Trophoblast cell (in vitro differentiated cells and primary cell): ENCODE data around the gene LRRC27.
"Not testable (repeated sequence)": the region's sequence is repeated elsewhere in the genome, so short reads cannot be mapped to it uniquely, and the experiment has no call there.

Source experiments
- DNase-seq, 2 donors: peaks; one replicate each; pipeline ENCODE4 v3.0.0-alpha.2; 2016
- H2AFZ ChIP-seq: 2 replicates; pipeline ENCODE4 v1.6.1; 2013; ENCODE audit warnings: low read length, moderate library complexity, mild to moderate bottlenecking; ENCODE audit not compliant: insufficient read depth, poor library complexity
- H2AK5ac ChIP-seq: 2 replicates; pipeline ENCODE4 v1.6.1; 2013; ENCODE audit warnings: mild to moderate bottlenecking, low read length
- H2BK120ac ChIP-seq: 2 replicates; pipeline ENCODE4 v1.6.1; 2013; ENCODE audit warnings: low read length, mild to moderate bottlenecking, moderate library complexity; ENCODE audit not compliant: insufficient read depth, poor library complexity
- H2BK12ac ChIP-seq: 2 replicates; pipeline ENCODE4 v1.6.1; 2013; ENCODE audit warnings: mild to moderate bottlenecking, low read length, moderate library complexity
- H2BK5ac ChIP-seq: 2 replicates; pipeline ENCODE4 v1.6.1; 2013; ENCODE audit warnings: low read length, low read depth, moderate library complexity, mild to moderate bottlenecking; ENCODE audit not compliant: poor library complexity
- H3K14ac ChIP-seq: 2 replicates; pipeline ENCODE4 v1.6.1; 2013; ENCODE audit warnings: mild to moderate bottlenecking, low read length
- H3K18ac ChIP-seq: 2 replicates; pipeline ENCODE4 v1.6.1; 2013; ENCODE audit warnings: mild to moderate bottlenecking, low read length
- H3K23ac ChIP-seq: 2 replicates; pipeline ENCODE4 v1.6.1; 2013; ENCODE audit warnings: low read length
- H3K27ac ChIP-seq: 2 replicates; pipeline ENCODE4 v1.5.1; 2013; ENCODE audit warnings: low read depth, mild to moderate bottlenecking, inconsistent platforms, low read length, moderate library complexity
- H3K27me3 ChIP-seq: 2 replicates; pipeline ENCODE4 v1.6.1; 2013; ENCODE audit warnings: inconsistent platforms, mild to moderate bottlenecking, low read length, moderate library complexity; ENCODE audit not compliant: insufficient read depth
- H3K36me3 ChIP-seq, 2 experiments: 1 replicate in 1 of 2; 2 replicates in 1 of 2; pipeline ENCODE4 v1.6.1; 2013; ENCODE audit warnings: low read length in 2 of 2, mild to moderate bottlenecking in 2 of 2, moderate library complexity in 1 of 2; ENCODE audit not compliant: insufficient read depth in 2 of 2, control insufficient read depth in 1 of 2
- H3K4ac ChIP-seq: 2 replicates; pipeline ENCODE4 v1.6.1; 2013; ENCODE audit warnings: low read depth, mild to moderate bottlenecking, low read length, moderate library complexity
- H3K4me1 ChIP-seq, 2 experiments: 1 replicate in 1 of 2; 2 replicates in 1 of 2; pipeline ENCODE4 v1.6.1; 2013; ENCODE audit warnings: low read length in 2 of 2, mild to moderate bottlenecking in 2 of 2, moderate library complexity in 1 of 2; ENCODE audit not compliant: insufficient read depth in 2 of 2, control insufficient read depth in 1 of 2
- H3K4me2 ChIP-seq: 2 replicates; pipeline ENCODE4 v1.6.1; 2013; ENCODE audit warnings: inconsistent platforms, mild to moderate bottlenecking, low read length, moderate library complexity
- H3K4me3 ChIP-seq: 2 replicates; pipeline ENCODE4 v1.5.1; 2013; ENCODE audit warnings: mild to moderate bottlenecking, low read depth, low read length, inconsistent platforms
- H3K79me1 ChIP-seq: one replicate; pipeline ENCODE4 v1.6.1; 2013; ENCODE audit warnings: low read length
- H3K79me2 ChIP-seq: 2 replicates; pipeline ENCODE4 v1.6.1; 2013; ENCODE audit warnings: low read length, mild to moderate bottlenecking; ENCODE audit not compliant: control insufficient read depth, insufficient read depth, poor library complexity
- H3K9ac ChIP-seq: 2 replicates; pipeline ENCODE4 v1.6.1; 2013; ENCODE audit warnings: mild to moderate bottlenecking, low read length
- H3K9me3 ChIP-seq: 2 replicates; pipeline ENCODE4 v1.6.1; 2013; ENCODE audit warnings: low read depth, mild to moderate bottlenecking, control low read depth, inconsistent platforms, low read length; ENCODE audit not compliant: insufficient read depth
- H4K12ac ChIP-seq: 2 replicates; pipeline ENCODE4 v1.6.1; 2013; ENCODE audit warnings: low read depth, mild to moderate bottlenecking, low read length, moderate library complexity
- H4K8ac ChIP-seq: 2 replicates; pipeline ENCODE4 v1.6.1; 2013; ENCODE audit warnings: low read depth, mild to moderate bottlenecking, low read length, moderate library complexity
- H4K91ac ChIP-seq: one replicate; pipeline ENCODE4 v1.6.1; 2013; ENCODE audit warnings: low read depth, mild to moderate bottlenecking, low read length, moderate library complexity
- WGBS: extraction: QIAGEN DNeasy Blood & Tissue Kit; methylation state at CpG from one replicate; pipeline ENCODE4 v1.1.7; 2013; ENCODE audit warnings: missing lambda C conversion rate; ENCODE audit not compliant: insufficient read length, insufficient coverage; ENCODE audit errors: extremely low coverage; 5-methylcytosine and 5-hydroxymethylcytosine counted together

LRRC27 gene

GRCh38 chr10:132386896-132387295 is 54.9 kb downstream of the LRRC27 start:
- H3K4me1 ChIP-seq = peaks cover 15 to 24% of the 10 kb centered on the region in 2 experiments
- H3K79me2 ChIP-seq, H3K14ac ChIP-seq, H2BK12ac ChIP-seq, H3K4me3 ChIP-seq, H2AK5ac ChIP-seq, H2AFZ ChIP-seq, H4K91ac ChIP-seq, H3K36me3 ChIP-seq, H2BK120ac ChIP-seq, H4K12ac ChIP-seq, H2BK5ac ChIP-seq, H3K4ac ChIP-seq, H3K79me1 ChIP-seq, H3K4me2 ChIP-seq, H3K27ac ChIP-seq, H3K23ac ChIP-seq, H3K27me3 ChIP-seq, H3K9me3 ChIP-seq, H3K9ac ChIP-seq, H4K8ac ChIP-seq, DNase-seq, H3K18ac ChIP-seq: not testable (repeated sequence)
- no CpG with 5 or more reads among the region's 1 CpG for WGBS

GRCh38 chr10:132387764-132388210 is 55.8 kb downstream of the LRRC27 start:
- H3K14ac ChIP-seq = peak overlapping the region; percentile 30
- peaks cover 15 to 18% of the 10 kb centered on the region in 2 experiments for H3K4me1 ChIP-seq
- H4K91ac ChIP-seq = no peak overlapping the region
- peak overlapping the region; percentile 59 for H4K8ac ChIP-seq
- peak in 1 of 2 donors; percentile 76 for DNase-seq
- peak overlapping the region; percentile 64 for H2BK12ac ChIP-seq
- H3K36me3 ChIP-seq = no peaks in the 10 kb centered on the region
- no peak overlapping the region for H3K27ac ChIP-seq
- peaks cover 9% of the 10 kb centered on the region for H3K9me3 ChIP-seq
- H2AK5ac ChIP-seq = peak overlapping the region; percentile 69
- H4K12ac ChIP-seq = peak overlapping the region; percentile 59
- H2BK120ac ChIP-seq = peak overlapping the region; percentile 29
- H3K79me1 ChIP-seq = no peaks in the 10 kb centered on the region
- H3K18ac ChIP-seq = peak overlapping the region; percentile 38
- WGBS = no CpG with 5 or more reads among the region's 26 CpGs
- H3K27me3 ChIP-seq = no peaks in the 10 kb centered on the region
- peak overlapping the region; percentile 64 for H2AFZ ChIP-seq
- H2BK5ac ChIP-seq = peak overlapping the region; percentile 24
- peak overlapping the region; percentile 23 for H3K4me2 ChIP-seq
- peak overlapping the region; percentile 27 for H3K4ac ChIP-seq
- no peak overlapping the region for H3K9ac ChIP-seq
- no peak overlapping the region for H3K23ac ChIP-seq
- H3K79me2 ChIP-seq = no peaks in the 10 kb centered on the region
- no peak overlapping the region for H3K4me3 ChIP-seq

- Histone ChIP-seq H2AFZ (no peak overlapping the region), H3K4ac (no peak overlapping the region), H3K27me3 (no peaks in the 10 kb centered on the region), H3K79me2 (no peaks in the 10 kb centered on the region), H2BK5ac (no peak overlapping the region), H3K4me2 (no peak overlapping the region), H3K9ac (no peak overlapping the region), H3K4me1 (peaks cover 19 to 22% of the 10 kb centered on the region in 2 experiments), H3K23ac (no peak overlapping the region), H3K18ac (no peak overlapping the region), H2BK120ac (no peak overlapping the region), H3K36me3 (no peaks in the 10 kb centered on the region), H4K91ac (no peak overlapping the region), H4K12ac (no peak overlapping the region), H3K4me3 (no peak overlapping the region), H3K14ac (no peak overlapping the region), H3K27ac (no peak overlapping the region), H4K8ac (no peak overlapping the region), H3K79me1 (peaks cover 2% of the 10 kb centered on the region), H2AK5ac (peak overlapping the region; percentile 67), H3K9me3 (peaks cover 8% of the 10 kb centered on the region), H2BK12ac (peak overlapping the region; percentile 15)
- peak in 1 of 2 donors; percentile 32 for DNase-seq
- WGBS = no CpG with 5 or more reads among the region's 22 CpGs
Observed at GRCh38 chr10:132388891-132389432, 57.0 kb downstream of the LRRC27 start.

GRCh38 chr10:132389433-132390169 is 57.6 kb downstream of the LRRC27 start:
- peaks cover 8% of the 10 kb centered on the region for H3K9me3 ChIP-seq
- H2BK120ac ChIP-seq = no peak overlapping the region
- H3K79me2 ChIP-seq = no peaks in the 10 kb centered on the region
- H3K4ac ChIP-seq = no peak overlapping the region
- no peak for DNase-seq
- H3K4me3 ChIP-seq = no peak overlapping the region
- no peak overlapping the region for H4K12ac ChIP-seq
- peaks cover 20 to 22% of the 10 kb centered on the region in 2 experiments for H3K4me1 ChIP-seq
- no peaks in the 10 kb centered on the region for H3K36me3 ChIP-seq
- H2BK5ac ChIP-seq = no peak overlapping the region
- H2AK5ac ChIP-seq = peak overlapping the region; percentile 67
- H4K8ac ChIP-seq = no peak overlapping the region
- H3K27me3 ChIP-seq = no peaks in the 10 kb centered on the region
- no CpG with 5 or more reads among the region's 16 CpGs for WGBS
- no peak overlapping the region for H3K23ac ChIP-seq
- H2BK12ac ChIP-seq = no peak overlapping the region
- H3K18ac ChIP-seq = no peak overlapping the region
- no peak overlapping the region for H4K91ac ChIP-seq
- peaks cover 2% of the 10 kb centered on the region for H3K79me1 ChIP-seq
- no peak overlapping the region for H3K14ac ChIP-seq
- H3K27ac ChIP-seq = no peak overlapping the region
- no peak overlapping the region for H2AFZ ChIP-seq
- no peak overlapping the region for H3K9ac ChIP-seq
- H3K4me2 ChIP-seq = no peak overlapping the region
